DMS153 (cell line): ENCODE data around the gene SSC5D.

ENCODE experiments used
- DNase-seq: peaks from one replicate; lab custom pipeline; 2025; lab: John Stamatoyannopoulos, UW

The SSC5D gene

GRCh38 chr19:55536951-55537740 lies 48.9 kb downstream of the SSC5D start, which contains the start of gene SBK2:
SBK2 (minus strand) TSS chr19:55537133; CDS start chr19:55536294, 839 bp downstream.
- DNase-seq = no peak

- DNase-seq = no peak
Observed at GRCh38 chr19:55537741-55538111, 49.5 kb downstream of the SSC5D start.

GRCh38 chr19:55538132-55538531 lies 49.9 kb downstream of the SSC5D start:
- no peak for DNase-seq

GRCh38 chr19:55539090-55539984 lies 51.1 kb downstream of the SSC5D start:
- DNase-seq = no peak

GRCh38 chr19:55540619-55541018 lies 52.4 kb downstream of the SSC5D start:
- DNase-seq = no peak

DNA sequence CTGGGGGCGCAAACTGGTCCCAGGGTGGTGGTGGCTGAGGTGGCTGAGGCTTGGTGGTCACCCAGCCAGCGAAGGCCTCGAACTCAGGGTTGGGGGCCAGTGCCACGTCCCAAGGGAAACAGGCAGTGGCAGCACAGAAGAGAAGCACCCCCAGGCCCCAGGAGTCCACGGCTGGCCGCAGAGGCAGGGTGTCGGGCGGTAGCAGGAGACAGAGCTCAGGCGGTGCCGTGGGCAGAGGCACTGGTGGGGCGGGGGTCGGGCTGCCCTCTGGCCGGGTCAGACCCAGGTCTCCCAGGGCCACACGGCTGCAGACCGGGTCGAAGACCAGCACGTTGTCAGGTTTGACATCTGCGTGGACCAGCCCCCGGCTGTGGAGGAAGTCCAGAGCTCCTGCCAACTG lies 52.9 kb downstream of the SSC5D start:
- no peak for DNase-seq

GRCh38 chr19:55542292-55542855 lies 54.1 kb downstream of the SSC5D start:
- DNase-seq = no peak

DNA sequence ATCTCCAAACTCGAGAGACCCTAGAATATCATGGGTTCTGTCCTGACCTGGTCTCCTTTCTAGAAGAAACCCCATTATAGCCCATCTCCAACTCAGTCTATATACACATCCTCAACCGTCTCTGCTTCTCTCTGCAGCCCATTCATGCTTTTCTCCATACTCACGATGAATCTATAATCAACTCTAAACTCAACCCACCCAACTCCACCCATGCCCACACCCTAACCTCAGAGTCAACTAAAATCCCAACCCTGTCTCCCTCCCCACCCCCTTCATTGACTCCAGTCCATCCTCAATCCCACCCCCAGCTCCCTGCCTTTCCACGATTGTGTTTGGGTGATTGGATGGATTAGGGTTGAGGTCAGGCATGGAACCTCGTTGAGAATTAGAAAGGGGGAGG lies 55.3 kb downstream of the SSC5D start:
- DNase-seq = no peak

DNA sequence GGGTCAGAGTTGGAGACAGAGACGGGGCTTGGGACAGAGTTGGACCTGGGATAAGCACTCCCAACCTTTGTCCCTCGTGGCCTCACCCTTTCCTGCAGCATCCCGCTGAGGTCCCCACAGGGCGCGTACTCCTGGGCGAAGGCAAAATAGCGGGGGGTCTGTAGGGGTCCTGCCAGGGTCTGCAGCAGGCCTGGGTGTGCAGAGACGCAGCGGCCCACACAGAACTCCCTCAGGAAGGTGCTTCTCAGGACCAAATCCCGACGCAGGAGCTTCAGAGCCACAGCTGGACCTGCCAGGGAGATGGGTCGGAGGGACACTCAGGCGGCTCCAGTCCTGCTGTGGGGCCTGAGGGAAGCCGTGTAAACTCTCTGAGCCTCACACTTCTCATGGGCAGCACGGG lies 55.8 kb downstream of the SSC5D start:
- DNase-seq = no peak

DNA sequence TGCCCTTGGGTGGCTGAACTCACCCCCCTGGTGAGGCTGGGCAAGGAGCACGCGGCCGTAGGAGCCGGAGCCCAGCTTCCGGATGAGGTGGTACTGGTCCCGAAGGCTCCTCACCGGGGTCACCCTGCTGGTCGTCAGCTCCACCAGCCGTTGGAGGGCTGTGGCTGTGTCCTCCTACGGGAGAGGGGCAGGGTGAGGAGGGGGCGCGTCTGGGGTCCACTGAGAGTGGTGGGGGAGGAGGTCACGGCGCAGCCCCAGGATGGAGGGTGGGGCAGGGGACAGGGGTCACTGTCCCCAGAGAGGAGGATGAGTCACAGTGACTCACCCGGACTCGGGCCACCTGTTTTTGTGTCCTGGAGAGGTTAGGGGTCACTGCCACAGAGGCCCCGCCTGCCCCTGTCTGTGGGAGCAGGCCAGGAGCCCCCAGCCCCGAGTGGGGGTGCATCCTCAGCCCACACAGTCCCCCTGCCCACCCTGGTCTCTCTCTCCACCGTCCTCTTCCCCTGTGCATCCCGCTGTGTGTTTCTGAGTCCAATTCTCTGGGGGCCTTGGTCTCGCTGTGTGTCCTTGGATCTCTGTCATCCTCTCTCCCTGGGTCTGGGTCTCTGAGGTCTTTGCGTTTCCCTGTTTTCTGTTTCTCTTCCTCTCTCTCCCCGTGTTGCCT lies 56.7 kb downstream of the SSC5D start:
- no peak for DNase-seq

GRCh38 chr19:55545443-55545842 lies 57.2 kb downstream of the SSC5D start, which contains the start of gene SBK3:
SBK3 (minus strand) TSS chr19:55545543; CDS start chr19:55545543, 0 bp downstream.
- no peak for DNase-seq

DNA sequence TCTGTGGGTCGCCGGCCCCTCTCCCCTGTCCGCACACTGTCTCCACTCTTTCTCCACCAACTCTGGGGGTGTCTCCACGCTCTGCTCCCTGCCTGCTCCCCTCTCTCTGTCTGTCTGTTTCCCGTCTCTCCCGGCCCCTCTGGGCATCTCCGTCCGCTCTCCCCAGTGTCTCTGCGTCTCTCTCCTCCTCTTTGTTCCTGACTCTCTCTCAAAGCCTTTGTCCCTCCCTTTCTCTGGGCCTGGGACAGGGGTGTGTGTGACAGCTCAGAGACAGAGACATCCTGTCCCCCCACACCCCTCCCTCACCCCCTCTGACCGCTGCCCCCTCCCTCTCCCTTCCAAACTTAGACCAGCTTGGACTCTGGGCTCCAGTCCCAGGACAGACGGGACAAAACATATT lies 57.8 kb downstream of the SSC5D start:
- no peak for DNase-seq

DNA sequence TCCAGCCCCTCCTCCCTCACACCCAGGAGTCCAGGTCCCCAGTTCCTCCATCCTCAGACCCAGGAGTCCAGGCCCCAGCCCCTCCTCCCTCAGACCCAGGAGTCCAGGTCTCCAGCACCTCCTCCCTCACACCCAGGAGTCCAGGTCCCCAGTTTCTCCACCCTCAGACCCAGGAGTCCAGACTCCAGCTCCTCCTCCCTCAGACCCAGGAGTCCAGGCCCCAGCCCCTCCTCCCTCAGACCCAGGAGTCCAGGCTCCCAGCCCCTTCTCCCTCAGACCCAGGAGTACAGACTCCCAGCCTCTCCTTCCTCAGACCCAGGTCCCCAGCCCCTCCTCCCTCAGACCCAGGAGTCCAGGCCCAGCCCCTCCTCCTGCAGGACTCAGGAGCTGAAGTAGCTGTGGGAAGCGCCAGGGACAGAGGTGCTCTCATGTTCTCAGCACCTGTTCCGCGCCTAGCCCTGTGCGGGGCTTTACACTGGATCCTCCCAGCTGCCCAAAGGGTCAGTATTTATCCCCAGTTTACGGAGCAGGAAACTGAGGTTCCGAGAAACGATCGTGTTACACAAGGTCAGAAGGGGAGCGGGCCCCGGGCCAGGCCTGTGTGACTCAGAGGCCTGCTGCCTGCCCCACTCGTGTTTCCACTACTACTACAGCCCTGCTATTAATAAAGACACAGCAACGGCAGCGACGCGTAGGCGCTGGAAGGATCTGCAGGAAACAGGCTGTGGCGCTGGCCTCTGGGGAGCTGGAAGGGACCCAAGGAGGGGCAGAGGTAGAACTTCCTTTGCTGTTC lies 58.8 kb downstream of the SSC5D start:
- no peak for DNase-seq

GRCh38 chr19:55549500-55550320 lies 61.5 kb downstream of the SSC5D start:
- DNase-seq = no peak

DNA sequence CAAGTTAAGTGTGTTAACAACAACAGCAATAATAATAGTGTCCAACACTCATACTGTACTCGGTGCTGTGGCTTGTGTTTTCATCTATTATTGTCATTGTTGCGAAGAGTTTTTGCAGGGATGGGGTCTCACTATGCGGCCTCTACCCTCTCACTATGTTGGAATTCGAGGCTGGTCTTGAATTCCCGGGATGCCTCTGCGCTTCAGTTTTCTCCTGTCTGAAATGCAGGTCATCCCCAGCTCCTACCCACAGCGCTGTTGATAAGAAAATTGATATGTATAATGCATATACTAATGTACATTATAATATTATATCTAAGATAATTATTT lies 62.0 kb downstream of the SSC5D start:
- DNase-seq = no peak

DNA sequence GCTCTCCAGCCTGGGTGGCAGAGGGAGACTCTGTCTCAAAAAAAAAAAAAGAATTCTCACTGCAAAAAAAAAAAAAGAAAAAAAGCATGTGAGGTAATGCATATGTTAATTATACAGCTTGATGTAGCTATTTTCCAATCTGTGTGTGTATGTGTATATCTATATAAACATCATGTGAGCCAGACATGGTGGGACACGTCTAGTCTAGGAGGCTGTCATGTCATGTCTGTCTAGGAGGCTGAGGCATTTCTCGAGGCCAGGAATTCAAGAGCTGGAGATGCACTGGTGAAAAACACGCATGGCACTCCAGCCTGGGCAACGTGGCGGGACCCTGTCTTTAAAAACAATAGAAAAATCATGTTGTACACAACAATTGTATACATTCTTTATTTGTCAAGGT lies 64.0 kb downstream of the SSC5D start:
- DNase-seq = no peak

GRCh38 chr19:55552620-55553019 lies 64.4 kb downstream of the SSC5D start:
- no peak for DNase-seq

- no peak for DNase-seq
Observed at GRCh38 chr19:55553217-55554182, 65.3 kb downstream of the SSC5D start.

GRCh38 chr19:55554302-55554701 lies 66.1 kb downstream of the SSC5D start:
- DNase-seq = no peak
